ENCODE measurements around the gene MYL2. TPM values are rescaled to one million over a fixed set of nuclear protein-coding genes. Genes with fewer than 3 reads are reported as not detected.

Gene MYL2
- total RNA-seq, 1 experiment from 2014 or later = not detected

DNA sequence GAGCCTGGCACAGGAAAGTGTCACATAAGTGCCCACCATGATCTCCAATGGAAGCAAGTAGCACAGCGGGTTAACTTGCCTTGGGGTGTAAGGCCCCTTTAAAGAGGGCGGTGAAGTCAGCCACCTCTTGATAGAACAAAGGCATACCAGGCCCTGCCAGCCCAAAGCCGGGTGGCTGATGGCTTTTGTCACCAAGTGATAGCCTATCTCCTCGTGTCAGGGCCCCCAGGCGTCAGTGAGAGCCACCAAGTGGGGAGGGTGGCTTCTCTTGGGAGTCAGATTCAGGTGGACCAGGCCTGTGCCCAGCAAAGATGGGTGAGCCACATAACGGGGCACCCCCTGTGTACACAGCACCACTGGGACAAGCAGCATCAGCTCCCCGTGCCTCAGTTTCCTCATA is 8.3 kb upstream of the MYL2 start (continued):
- TF ChIP-seq, protein P1, sequence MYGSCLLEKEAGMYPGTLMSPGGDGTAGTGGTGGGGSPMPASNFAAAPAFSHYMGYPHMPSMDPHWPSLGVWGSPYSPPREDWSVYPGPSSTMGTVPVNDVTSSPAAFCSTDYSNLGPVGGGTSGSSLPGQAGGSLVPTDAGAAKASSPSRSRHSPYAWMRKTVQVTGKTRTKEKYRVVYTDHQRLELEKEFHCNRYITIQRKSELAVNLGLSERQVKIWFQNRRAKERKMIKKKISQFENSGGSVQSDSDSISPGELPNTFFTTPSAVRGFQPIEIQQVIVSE (CRISPR knock-in tag; IDR thresholded peaks at IDR 0.05; ENCODE audit: borderline replicate concordance) = no peak
- TF ChIP-seq TP53 (CRISPR knock-in tag; IDR thresholded peaks at IDR 0.05) = no peak
- TF ChIP-seq, protein P2, sequence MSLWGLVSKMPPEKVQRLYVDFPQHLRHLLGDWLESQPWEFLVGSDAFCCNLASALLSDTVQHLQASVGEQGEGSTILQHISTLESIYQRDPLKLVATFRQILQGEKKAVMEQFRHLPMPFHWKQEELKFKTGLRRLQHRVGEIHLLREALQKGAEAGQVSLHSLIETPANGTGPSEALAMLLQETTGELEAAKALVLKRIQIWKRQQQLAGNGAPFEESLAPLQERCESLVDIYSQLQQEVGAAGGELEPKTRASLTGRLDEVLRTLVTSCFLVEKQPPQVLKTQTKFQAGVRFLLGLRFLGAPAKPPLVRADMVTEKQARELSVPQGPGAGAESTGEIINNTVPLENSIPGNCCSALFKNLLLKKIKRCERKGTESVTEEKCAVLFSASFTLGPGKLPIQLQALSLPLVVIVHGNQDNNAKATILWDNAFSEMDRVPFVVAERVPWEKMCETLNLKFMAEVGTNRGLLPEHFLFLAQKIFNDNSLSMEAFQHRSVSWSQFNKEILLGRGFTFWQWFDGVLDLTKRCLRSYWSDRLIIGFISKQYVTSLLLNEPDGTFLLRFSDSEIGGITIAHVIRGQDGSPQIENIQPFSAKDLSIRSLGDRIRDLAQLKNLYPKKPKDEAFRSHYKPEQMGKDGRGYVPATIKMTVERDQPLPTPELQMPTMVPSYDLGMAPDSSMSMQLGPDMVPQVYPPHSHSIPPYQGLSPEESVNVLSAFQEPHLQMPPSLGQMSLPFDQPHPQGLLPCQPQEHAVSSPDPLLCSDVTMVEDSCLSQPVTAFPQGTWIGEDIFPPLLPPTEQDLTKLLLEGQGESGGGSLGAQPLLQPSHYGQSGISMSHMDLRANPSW (CRISPR knock-in tag; conservative IDR thresholded peaks at IDR 0.05; ENCODE audit: low read depth) = no peak

DNA sequence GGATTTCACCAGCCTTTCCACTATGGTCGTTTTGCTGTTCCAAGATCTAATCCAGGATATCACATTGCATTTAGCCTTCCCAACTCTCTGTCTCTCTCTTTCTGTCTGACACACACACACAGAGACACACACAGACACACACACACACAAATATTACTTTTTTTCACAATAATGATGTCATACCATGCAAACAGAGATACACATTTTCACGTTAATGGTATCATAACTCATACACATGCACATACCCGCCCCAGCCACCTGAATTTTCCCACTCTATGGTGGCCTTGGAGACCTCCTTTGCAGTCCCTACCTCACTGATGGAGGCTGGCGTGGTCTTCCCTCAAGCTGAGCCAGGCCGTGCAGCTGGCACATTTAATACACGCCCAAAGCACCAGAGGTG is 7.2 kb upstream of the MYL2 start:
- H3K27me3 Mint-ChIP-seq (ENCODE audit: low read depth) = no peaks in the 10 kb centered on the region; the same call in 1 of the 2 replicates
- POLR2A ChIA-PET = no interaction called here
- H3K9me3 Mint-ChIP-seq = no peaks in the 10 kb centered on the region
- H3K27ac Mint-ChIP-seq = no peak overlapping the region
- H3K36me3 Mint-ChIP-seq = no peaks in the 10 kb centered on the region
- no peak overlapping the region for H3K4me3 Mint-ChIP-seq
- DNase-seq (ENCODE audit: low spot score) = no peak
- no peak for ATAC-seq
- CTCF ChIA-PET = no interaction called here
- H3K4me1 Mint-ChIP-seq = peaks cover 18% of the 10 kb centered on the region
- TF ChIP-seq, protein P3, sequence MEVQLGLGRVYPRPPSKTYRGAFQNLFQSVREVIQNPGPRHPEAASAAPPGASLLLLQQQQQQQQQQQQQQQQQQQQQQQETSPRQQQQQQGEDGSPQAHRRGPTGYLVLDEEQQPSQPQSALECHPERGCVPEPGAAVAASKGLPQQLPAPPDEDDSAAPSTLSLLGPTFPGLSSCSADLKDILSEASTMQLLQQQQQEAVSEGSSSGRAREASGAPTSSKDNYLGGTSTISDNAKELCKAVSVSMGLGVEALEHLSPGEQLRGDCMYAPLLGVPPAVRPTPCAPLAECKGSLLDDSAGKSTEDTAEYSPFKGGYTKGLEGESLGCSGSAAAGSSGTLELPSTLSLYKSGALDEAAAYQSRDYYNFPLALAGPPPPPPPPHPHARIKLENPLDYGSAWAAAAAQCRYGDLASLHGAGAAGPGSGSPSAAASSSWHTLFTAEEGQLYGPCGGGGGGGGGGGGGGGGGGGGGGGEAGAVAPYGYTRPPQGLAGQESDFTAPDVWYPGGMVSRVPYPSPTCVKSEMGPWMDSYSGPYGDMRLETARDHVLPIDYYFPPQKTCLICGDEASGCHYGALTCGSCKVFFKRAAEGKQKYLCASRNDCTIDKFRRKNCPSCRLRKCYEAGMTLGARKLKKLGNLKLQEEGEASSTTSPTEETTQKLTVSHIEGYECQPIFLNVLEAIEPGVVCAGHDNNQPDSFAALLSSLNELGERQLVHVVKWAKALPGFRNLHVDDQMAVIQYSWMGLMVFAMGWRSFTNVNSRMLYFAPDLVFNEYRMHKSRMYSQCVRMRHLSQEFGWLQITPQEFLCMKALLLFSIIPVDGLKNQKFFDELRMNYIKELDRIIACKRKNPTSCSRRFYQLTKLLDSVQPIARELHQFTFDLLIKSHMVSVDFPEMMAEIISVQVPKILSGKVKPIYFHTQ (CRISPR knock-in tag; IDR thresholded peaks at IDR 0.05) = no peak
- no peak for TF ChIP-seq ZNF232 (CRISPR knock-in tag; IDR thresholded peaks at IDR 0.05)
- no peak for TF ChIP-seq FOXJ3 (CRISPR knock-in tag; IDR thresholded peaks at IDR 0.05; ENCODE audit: borderline replicate concordance)
- TF ChIP-seq RORB (CRISPR knock-in tag; IDR thresholded peaks at IDR 0.05) = no peak
- TF ChIP-seq SP1 (CRISPR knock-in tag; conservative IDR thresholded peaks at IDR 0.05) = no peak
- TF ChIP-seq, protein P4, sequence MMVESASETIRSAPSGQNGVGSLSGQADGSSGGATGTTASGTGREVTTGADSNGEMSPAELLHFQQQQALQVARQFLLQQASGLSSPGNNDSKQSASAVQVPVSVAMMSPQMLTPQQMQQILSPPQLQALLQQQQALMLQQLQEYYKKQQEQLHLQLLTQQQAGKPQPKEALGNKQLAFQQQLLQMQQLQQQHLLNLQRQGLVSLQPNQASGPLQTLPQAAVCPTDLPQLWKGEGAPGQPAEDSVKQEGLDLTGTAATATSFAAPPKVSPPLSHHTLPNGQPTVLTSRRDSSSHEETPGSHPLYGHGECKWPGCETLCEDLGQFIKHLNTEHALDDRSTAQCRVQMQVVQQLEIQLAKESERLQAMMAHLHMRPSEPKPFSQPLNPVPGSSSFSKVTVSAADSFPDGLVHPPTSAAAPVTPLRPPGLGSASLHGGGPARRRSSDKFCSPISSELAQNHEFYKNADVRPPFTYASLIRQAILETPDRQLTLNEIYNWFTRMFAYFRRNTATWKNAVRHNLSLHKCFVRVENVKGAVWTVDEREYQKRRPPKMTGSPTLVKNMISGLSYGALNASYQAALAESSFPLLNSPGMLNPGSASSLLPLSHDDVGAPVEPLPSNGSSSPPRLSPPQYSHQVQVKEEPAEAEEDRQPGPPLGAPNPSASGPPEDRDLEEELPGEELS (CRISPR knock-in tag; IDR thresholded peaks at IDR 0.05) = no peak
- no peak for TF ChIP-seq ZNF671 (CRISPR knock-in tag; IDR thresholded peaks at IDR 0.05)
- no peak for TF ChIP-seq ESRRA (CRISPR knock-in tag; IDR thresholded peaks at IDR 0.05; ENCODE audit: borderline replicate concordance)
- TF ChIP-seq, protein P5, sequence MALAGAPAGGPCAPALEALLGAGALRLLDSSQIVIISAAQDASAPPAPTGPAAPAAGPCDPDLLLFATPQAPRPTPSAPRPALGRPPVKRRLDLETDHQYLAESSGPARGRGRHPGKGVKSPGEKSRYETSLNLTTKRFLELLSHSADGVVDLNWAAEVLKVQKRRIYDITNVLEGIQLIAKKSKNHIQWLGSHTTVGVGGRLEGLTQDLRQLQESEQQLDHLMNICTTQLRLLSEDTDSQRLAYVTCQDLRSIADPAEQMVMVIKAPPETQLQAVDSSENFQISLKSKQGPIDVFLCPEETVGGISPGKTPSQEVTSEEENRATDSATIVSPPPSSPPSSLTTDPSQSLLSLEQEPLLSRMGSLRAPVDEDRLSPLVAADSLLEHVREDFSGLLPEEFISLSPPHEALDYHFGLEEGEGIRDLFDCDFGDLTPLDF (CRISPR knock-in tag; IDR thresholded peaks at IDR 0.05) = no peak
- TF ChIP-seq, protein P6, sequence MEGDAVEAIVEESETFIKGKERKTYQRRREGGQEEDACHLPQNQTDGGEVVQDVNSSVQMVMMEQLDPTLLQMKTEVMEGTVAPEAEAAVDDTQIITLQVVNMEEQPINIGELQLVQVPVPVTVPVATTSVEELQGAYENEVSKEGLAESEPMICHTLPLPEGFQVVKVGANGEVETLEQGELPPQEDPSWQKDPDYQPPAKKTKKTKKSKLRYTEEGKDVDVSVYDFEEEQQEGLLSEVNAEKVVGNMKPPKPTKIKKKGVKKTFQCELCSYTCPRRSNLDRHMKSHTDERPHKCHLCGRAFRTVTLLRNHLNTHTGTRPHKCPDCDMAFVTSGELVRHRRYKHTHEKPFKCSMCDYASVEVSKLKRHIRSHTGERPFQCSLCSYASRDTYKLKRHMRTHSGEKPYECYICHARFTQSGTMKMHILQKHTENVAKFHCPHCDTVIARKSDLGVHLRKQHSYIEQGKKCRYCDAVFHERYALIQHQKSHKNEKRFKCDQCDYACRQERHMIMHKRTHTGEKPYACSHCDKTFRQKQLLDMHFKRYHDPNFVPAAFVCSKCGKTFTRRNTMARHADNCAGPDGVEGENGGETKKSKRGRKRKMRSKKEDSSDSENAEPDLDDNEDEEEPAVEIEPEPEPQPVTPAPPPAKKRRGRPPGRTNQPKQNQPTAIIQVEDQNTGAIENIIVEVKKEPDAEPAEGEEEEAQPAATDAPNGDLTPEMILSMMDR (IDR thresholded peaks at IDR 0.05) = no peak
- TF ChIP-seq ZNF138 (CRISPR knock-in tag; conservative IDR thresholded peaks at IDR 0.05) = no peak
- TF ChIP-seq, protein P7, sequence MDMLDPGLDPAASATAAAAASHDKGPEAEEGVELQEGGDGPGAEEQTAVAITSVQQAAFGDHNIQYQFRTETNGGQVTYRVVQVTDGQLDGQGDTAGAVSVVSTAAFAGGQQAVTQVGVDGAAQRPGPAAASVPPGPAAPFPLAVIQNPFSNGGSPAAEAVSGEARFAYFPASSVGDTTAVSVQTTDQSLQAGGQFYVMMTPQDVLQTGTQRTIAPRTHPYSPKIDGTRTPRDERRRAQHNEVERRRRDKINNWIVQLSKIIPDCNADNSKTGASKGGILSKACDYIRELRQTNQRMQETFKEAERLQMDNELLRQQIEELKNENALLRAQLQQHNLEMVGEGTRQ (CRISPR knock-in tag; IDR thresholded peaks at IDR 0.05) = no peak
- TF ChIP-seq, protein P8, sequence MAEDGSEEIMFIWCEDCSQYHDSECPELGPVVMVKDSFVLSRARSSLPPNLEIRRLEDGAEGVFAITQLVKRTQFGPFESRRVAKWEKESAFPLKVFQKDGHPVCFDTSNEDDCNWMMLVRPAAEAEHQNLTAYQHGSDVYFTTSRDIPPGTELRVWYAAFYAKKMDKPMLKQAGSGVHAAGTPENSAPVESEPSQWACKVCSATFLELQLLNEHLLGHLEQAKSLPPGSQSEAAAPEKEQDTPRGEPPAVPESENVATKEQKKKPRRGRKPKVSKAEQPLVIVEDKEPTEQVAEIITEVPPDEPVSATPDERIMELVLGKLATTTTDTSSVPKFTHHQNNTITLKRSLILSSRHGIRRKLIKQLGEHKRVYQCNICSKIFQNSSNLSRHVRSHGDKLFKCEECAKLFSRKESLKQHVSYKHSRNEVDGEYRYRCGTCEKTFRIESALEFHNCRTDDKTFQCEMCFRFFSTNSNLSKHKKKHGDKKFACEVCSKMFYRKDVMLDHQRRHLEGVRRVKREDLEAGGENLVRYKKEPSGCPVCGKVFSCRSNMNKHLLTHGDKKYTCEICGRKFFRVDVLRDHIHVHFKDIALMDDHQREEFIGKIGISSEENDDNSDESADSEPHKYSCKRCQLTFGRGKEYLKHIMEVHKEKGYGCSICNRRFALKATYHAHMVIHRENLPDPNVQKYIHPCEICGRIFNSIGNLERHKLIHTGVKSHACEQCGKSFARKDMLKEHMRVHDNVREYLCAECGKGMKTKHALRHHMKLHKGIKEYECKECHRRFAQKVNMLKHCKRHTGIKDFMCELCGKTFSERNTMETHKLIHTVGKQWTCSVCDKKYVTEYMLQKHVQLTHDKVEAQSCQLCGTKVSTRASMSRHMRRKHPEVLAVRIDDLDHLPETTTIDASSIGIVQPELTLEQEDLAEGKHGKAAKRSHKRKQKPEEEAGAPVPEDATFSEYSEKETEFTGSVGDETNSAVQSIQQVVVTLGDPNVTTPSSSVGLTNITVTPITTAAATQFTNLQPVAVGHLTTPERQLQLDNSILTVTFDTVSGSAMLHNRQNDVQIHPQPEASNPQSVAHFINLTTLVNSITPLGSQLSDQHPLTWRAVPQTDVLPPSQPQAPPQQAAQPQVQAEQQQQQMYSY (CRISPR knock-in tag; IDR thresholded peaks at IDR 0.05) = no peak
- TF ChIP-seq NR1H2 (CRISPR knock-in tag; IDR thresholded peaks at IDR 0.05) = no peak
- TF ChIP-seq ZNF219 (CRISPR knock-in tag; IDR thresholded peaks at IDR 0.05; ENCODE audit: borderline replicate concordance) = no peak
- TF ChIP-seq, protein P9, sequence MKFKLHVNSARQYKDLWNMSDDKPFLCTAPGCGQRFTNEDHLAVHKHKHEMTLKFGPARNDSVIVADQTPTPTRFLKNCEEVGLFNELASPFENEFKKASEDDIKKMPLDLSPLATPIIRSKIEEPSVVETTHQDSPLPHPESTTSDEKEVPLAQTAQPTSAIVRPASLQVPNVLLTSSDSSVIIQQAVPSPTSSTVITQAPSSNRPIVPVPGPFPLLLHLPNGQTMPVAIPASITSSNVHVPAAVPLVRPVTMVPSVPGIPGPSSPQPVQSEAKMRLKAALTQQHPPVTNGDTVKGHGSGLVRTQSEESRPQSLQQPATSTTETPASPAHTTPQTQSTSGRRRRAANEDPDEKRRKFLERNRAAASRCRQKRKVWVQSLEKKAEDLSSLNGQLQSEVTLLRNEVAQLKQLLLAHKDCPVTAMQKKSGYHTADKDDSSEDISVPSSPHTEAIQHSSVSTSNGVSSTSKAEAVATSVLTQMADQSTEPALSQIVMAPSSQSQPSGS (CRISPR knock-in tag; IDR thresholded peaks at IDR 0.05; ENCODE audit: borderline replicate concordance, low read depth) = no peak

Measured in WTC11 (cell line).